GM23338 (cell line): ENCODE results near the gene FGGY. TPM values are rescaled to one million over a fixed set of nuclear protein-coding genes. Genes with fewer than 3 reads are reported as not detected.

ENCODE experiments used
- ATAC-seq: fragments of 200-7000 bp; cut with Tn5 transposase; 3 replicates; pipeline ENCODE4 v1.9.1; 2020
- DNase-seq: peaks from one replicate; pipeline ENCODE4 v3.0.0-alpha.2; 2015; ENCODE audit warnings: low spot score
- H2AFZ ChIP-seq: fragments of 200-600 bp; sonication (generic); 2 replicates; pipeline ENCODE4 v1.8.0; 2016; ENCODE audit warnings: antibody characterized with exemption, mild to moderate bottlenecking, moderate library complexity
- H3F3A ChIP-seq: fragments of 200-600 bp; sonication (generic); replicated peaks from 2 replicates; pipeline ENCODE4 v1.8.0; 2017; ENCODE audit warnings: antibody characterized with exemption, mixed run types, low read depth
- H3K27ac ChIP-seq: fragments of 200-600 bp; sonication (generic); 2 replicates; pipeline ENCODE4 v1.6.1; 2016; ENCODE audit warnings: low read depth
- H3K27me3 ChIP-seq: fragments of 200-600 bp; sonication (generic); 2 replicates; pipeline ENCODE4 v1.8.0; 2016; ENCODE audit warnings: mild to moderate bottlenecking, mixed run types, moderate library complexity; ENCODE audit not compliant: insufficient read depth
- H3K36me3 ChIP-seq: fragments of 200-600 bp; sonication (generic); 2 replicates; pipeline ENCODE4 v1.8.0; 2016; ENCODE audit warnings: mild to moderate bottlenecking; ENCODE audit not compliant: insufficient read depth
- H3K4me1 ChIP-seq: fragments of 200-600 bp; sonication (generic); 2 replicates; pipeline ENCODE4 v1.8.0; 2016; ENCODE audit warnings: mild to moderate bottlenecking, moderate library complexity; ENCODE audit not compliant: insufficient read depth
- H3K4me2 ChIP-seq: fragments of 200-600 bp; sonication (generic); 2 replicates; pipeline ENCODE4 v1.7.1; 2017; ENCODE audit warnings: mixed run types
- H3K4me3 ChIP-seq: fragments of 200-600 bp; sonication (generic); 2 replicates; pipeline ENCODE4 v1.6.1; 2016; ENCODE audit warnings: mixed run types
- H3K79me2 ChIP-seq: fragments of 200-600 bp; sonication (generic); replicated peaks from 2 replicates; pipeline ENCODE4 v1.8.0; 2017; ENCODE audit warnings: mild to moderate bottlenecking; ENCODE audit not compliant: insufficient read depth
- H3K9me2 ChIP-seq: fragments of 200-600 bp; sonication (generic); 2 replicates; pipeline ENCODE4 v1.8.0; 2017; ENCODE audit not compliant: insufficient read depth
- H4K20me1 ChIP-seq: fragments of 200-600 bp; sonication (generic); replicated peaks from 2 replicates; pipeline ENCODE4 v1.8.0; 2017; ENCODE audit warnings: mild to moderate bottlenecking; ENCODE audit not compliant: insufficient read depth
- H3K27ac Mint-ChIP-seq: 2 replicates; pipeline ENCODE4 v1.8.0; 2020; ENCODE audit warnings: inconsistent platforms, mild to moderate bottlenecking, moderate library complexity, mixed read lengths
- H3K27me3 Mint-ChIP-seq: 3 replicates; pipeline ENCODE4 v1.8.0; 2022; ENCODE audit warnings: low read depth, mild to moderate bottlenecking, moderate library complexity, mixed read lengths, inconsistent platforms; ENCODE audit not compliant: insufficient read depth, poor library complexity
- H3K36me3 Mint-ChIP-seq: 3 replicates; pipeline ENCODE4 v1.8.0; 2021; ENCODE audit warnings: low read depth, mild to moderate bottlenecking, inconsistent platforms, moderate library complexity, mixed read lengths
- H3K4me1 Mint-ChIP-seq: 3 replicates; pipeline ENCODE4 v1.8.0; 2020; ENCODE audit warnings: mild to moderate bottlenecking, inconsistent platforms, mixed read lengths
- H3K4me3 Mint-ChIP-seq: 3 replicates; pipeline ENCODE4 v1.8.0; 2021; ENCODE audit warnings: moderate library complexity, mild to moderate bottlenecking, inconsistent platforms, mixed read lengths
- H3K9me3 Mint-ChIP-seq: 3 replicates; pipeline ENCODE4 v1.8.0; 2020; ENCODE audit warnings: moderate library complexity, mild to moderate bottlenecking, inconsistent platforms, mixed read lengths
- CREB1 ChIP-seq: fragments of 250-450 bp; sonication (Bioruptor Pico); IDR thresholded peaks from 2 replicates; pipeline ENCODE4 v1.5.0; 2020; ENCODE audit warnings: low read depth, mild to moderate bottlenecking, moderate library complexity
- JUNB ChIP-seq: IDR thresholded peaks from one replicate; pipeline ENCODE4 v1.6.1; 2016; ENCODE audit warnings: antibody characterized with exemption; ENCODE audit not compliant: unreplicated experiment
- STAT1 ChIP-seq: IDR thresholded peaks from one replicate; pipeline ENCODE4 v1.6.1; 2016; ENCODE audit warnings: antibody characterized with exemption; ENCODE audit not compliant: unreplicated experiment
- ZNF331 ChIP-seq: fragments of 250-450 bp; sonication (Bioruptor Pico); IDR thresholded peaks from 2 replicates; pipeline ENCODE4 v1.5.0; 2020; ENCODE audit warnings: low read depth, mild to moderate bottlenecking, moderate library complexity
- polyA plus RNA-seq: library from polyadenylated mRNA; unstranded; fragments of >200 nt; fragmentation: Nextera tagmentation; extraction: Ambion mirVana; gene quantifications from 2 replicates; pipeline ENCODE4 v1.2.1, GENCODE V29; 2016
- total RNA-seq: library from RNA; depleted of rRNA; stranded (reverse); fragments of >200 nt; shearing (Covaris generic); gene quantifications from 2 replicates; pipeline ENCODE4 v1.2.3, GENCODE V29; 2014
- TF ChIP-seq, protein P1 (sequence below), 2 experiments: fragments of 200-600 bp in 1 of 2; sonication (generic) in 1 of 2; conservative IDR thresholded peaks; 2 replicates each; pipeline versions ENCODE4 v1.5.1 to v1.6.1; 2016 to 2017; ENCODE audit warnings: antibody characterized with exemption in 2 of 2, low read depth in 2 of 2, mild to moderate bottlenecking in 2 of 2, moderate library complexity in 1 of 2
- TF ChIP-seq, protein P2 (sequence below): fragments of 250-450 bp; sonication (Bioruptor Pico); IDR thresholded peaks from 2 replicates; pipeline ENCODE4 v1.5.0; 2020; ENCODE audit warnings: mild to moderate bottlenecking, moderate library complexity

FGGY gene
- total and polyA plus RNA-seq, 2 experiments from 2014 or later = 10.9 to 21.4 TPM

DNA sequence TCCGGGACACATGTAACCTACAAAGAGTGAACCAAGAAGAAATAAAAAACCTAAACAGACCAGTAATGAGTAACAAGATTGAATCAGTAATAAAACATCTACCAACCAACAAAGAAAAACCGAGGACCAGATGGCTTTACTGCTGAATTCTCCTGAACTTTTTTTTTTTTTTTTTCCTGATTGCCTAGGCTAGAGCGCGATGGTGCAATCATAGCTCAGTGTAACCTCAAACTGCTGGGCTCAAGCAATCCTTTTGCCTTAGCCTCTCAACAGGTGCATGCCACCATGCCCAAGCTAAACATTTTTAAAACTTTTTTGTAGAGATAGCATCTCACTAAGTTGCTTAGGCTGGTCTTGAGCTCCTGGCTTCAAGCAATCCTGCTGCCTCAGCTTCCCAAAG lies 11.2 kb upstream of the FGGY start (continued):
- TF ChIP-seq, protein P1, sequence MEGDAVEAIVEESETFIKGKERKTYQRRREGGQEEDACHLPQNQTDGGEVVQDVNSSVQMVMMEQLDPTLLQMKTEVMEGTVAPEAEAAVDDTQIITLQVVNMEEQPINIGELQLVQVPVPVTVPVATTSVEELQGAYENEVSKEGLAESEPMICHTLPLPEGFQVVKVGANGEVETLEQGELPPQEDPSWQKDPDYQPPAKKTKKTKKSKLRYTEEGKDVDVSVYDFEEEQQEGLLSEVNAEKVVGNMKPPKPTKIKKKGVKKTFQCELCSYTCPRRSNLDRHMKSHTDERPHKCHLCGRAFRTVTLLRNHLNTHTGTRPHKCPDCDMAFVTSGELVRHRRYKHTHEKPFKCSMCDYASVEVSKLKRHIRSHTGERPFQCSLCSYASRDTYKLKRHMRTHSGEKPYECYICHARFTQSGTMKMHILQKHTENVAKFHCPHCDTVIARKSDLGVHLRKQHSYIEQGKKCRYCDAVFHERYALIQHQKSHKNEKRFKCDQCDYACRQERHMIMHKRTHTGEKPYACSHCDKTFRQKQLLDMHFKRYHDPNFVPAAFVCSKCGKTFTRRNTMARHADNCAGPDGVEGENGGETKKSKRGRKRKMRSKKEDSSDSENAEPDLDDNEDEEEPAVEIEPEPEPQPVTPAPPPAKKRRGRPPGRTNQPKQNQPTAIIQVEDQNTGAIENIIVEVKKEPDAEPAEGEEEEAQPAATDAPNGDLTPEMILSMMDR (conservative IDR thresholded peaks at IDR 0.05; ENCODE audit: low read depth in 2 of 2) = no peak
- TF ChIP-seq, protein P2, sequence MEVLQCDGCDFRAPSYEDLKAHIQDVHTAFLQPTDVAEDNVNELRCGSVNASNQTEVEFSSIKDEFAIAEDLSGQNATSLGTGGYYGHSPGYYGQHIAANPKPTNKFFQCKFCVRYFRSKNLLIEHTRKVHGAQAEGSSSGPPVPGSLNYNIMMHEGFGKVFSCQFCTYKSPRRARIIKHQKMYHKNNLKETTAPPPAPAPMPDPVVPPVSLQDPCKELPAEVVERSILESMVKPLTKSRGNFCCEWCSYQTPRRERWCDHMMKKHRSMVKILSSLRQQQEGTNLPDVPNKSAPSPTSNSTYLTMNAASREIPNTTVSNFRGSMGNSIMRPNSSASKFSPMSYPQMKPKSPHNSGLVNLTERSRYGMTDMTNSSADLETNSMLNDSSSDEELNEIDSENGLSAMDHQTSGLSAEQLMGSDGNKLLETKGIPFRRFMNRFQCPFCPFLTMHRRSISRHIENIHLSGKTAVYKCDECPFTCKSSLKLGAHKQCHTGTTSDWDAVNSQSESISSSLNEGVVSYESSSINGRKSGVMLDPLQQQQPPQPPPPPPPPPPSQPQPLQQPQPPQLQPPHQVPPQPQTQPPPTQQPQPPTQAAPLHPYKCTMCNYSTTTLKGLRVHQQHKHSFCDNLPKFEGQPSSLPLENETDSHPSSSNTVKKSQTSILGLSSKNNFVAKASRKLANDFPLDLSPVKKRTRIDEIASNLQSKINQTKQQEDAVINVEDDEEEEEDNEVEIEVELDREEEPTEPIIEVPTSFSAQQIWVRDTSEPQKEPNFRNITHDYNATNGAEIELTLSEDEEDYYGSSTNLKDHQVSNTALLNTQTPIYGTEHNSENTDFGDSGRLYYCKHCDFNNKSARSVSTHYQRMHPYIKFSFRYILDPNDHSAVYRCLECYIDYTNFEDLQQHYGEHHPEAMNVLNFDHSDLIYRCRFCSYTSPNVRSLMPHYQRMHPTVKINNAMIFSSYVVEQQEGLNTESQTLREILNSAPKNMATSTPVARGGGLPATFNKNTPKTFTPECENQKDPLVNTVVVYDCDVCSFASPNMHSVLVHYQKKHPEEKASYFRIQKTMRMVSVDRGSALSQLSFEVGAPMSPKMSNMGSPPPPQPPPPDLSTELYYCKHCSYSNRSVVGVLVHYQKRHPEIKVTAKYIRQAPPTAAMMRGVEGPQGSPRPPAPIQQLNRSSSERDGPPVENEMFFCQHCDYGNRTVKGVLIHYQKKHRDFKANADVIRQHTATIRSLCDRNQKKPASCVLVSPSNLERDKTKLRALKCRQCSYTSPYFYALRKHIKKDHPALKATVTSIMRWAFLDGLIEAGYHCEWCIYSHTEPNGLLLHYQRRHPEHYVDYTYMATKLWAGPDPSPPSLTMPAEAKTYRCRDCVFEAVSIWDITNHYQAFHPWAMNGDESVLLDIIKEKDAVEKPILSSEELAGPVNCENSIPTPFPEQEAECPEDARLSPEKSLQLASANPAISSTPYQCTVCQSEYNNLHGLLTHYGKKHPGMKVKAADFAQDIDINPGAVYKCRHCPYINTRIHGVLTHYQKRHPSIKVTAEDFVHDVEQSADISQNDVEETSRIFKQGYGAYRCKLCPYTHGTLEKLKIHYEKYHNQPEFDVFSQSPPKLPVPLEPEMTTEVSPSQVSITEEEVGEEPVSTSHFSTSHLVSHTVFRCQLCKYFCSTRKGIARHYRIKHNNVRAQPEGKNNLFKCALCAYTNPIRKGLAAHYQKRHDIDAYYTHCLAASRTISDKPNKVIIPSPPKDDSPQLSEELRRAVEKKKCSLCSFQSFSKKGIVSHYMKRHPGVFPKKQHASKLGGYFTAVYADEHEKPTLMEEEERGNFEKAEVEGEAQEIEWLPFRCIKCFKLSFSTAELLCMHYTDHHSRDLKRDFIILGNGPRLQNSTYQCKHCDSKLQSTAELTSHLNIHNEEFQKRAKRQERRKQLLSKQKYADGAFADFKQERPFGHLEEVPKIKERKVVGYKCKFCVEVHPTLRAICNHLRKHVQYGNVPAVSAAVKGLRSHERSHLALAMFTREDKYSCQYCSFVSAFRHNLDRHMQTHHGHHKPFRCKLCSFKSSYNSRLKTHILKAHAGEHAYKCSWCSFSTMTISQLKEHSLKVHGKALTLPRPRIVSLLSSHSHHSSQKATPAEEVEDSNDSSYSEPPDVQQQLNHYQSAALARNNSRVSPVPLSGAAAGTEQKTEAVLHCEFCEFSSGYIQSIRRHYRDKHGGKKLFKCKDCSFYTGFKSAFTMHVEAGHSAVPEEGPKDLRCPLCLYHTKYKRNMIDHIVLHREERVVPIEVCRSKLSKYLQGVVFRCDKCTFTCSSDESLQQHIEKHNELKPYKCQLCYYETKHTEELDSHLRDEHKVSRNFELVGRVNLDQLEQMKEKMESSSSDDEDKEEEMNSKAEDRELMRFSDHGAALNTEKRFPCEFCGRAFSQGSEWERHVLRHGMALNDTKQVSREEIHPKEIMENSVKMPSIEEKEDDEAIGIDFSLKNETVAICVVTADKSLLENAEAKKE (CRISPR knock-in tag) = no peak

DNA sequence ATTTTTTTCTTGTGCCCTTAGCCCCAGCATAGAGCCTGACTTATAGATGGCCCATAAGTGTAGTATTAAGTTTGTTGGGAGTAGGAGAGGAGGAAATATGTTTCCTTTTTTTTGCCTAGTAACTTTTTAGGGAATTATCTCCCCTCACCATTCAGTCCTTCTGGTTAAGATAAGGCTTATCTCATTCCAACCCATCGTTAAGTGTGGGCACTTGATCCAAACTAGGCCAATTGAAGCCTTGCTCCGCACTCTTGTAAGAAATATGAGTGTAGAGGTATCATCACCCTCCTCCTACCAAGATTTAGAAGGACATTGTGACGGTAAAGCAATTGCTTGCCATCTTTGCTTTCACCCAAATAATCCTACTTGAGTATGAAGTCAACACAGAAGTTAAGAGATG lies 8.8 kb upstream of the FGGY start:
- Mint-ChIP-seq H3K27me3 (no peaks in the 10 kb centered on the region), H3K27ac (no peak overlapping the region), H3K9me3 (no peaks in the 10 kb centered on the region), H3K36me3 (no peaks in the 10 kb centered on the region), H3K4me1 (peaks cover 3% of the 10 kb centered on the region; the same call in 1 of the 3 replicates), H3K4me3 (no peak overlapping the region)
- no peaks in the 10 kb centered on the region for H3K4me1 ChIP-seq
- DNase-seq = no peak
- no peak overlapping the region for H2AFZ ChIP-seq
- H3K4me3 ChIP-seq = no peak overlapping the region
- no peaks in the 10 kb centered on the region for H3K36me3 ChIP-seq
- no peaks in the 10 kb centered on the region for H3K79me2 ChIP-seq
- no peaks in the 10 kb centered on the region for H4K20me1 ChIP-seq
- H3F3A ChIP-seq = no peaks in the 10 kb centered on the region
- H3K27ac ChIP-seq = no peak overlapping the region
- H3K27me3 ChIP-seq = no peaks in the 10 kb centered on the region
- H3K4me2 ChIP-seq = no peak overlapping the region
- ATAC-seq = no peak
- no peaks in the 10 kb centered on the region for H3K9me2 ChIP-seq
- TF ChIP-seq, protein P2 (CRISPR knock-in tag) = no peak
- no peak for TF ChIP-seq JUNB
- no peak for TF ChIP-seq STAT1
- TF ChIP-seq CREB1 = no peak
- TF ChIP-seq ZNF331 (CRISPR knock-in tag) = no peak
